Hematopoietic multipotent progenitor cell treated with erythropoietin and hydrocortisone succinate and interleukin-3 and kit ligand, for 17 days (in vitro differentiated cells): ENCODE data around the gene KRTAP9-4.
"Not testable (repeated sequence)": the region's sequence is repeated elsewhere in the genome, so short reads cannot be mapped to it uniquely, and the experiment has no call there.

ENCODE experiments used
- DNase-seq: peaks from one replicate; pipeline ENCODE4 v3.0.0-alpha.2; 2015; ENCODE audit warnings: low spot score

Gene KRTAP9-4

GRCh38 chr17:41265078-41265477 lies 15.6 kb downstream of the KRTAP9-4 start, which contains the start of gene KRTAP9-6:
Gene KRTAP9-6, plus strand, starts transcription at chr17:41265378. Its CDS starts 0 bp downstream, at chr17:41265378.
- no peak for DNase-seq

GRCh38 chr17:41267711-41268110 lies 18.2 kb downstream of the KRTAP9-4 start:
- no peak for DNase-seq

- DNase-seq: not testable (repeated sequence)
Observed at GRCh38 chr17:41271323-41271722, 21.8 kb downstream of the KRTAP9-4 start.

- no peak for DNase-seq
Observed at GRCh38 chr17:41271858-41272257, 22.4 kb downstream of the KRTAP9-4 start.

- not testable (repeated sequence) for DNase-seq
Observed at GRCh38 chr17:41275648-41276190, 26.2 kb downstream of the KRTAP9-4 start, which contains the start of gene KRTAP9-7. Gene KRTAP9-7, plus strand, starts transcription at chr17:41275698. Its CDS starts 0 bp downstream, at chr17:41275698.

GRCh38 chr17:41278176-41278955 lies 28.9 kb downstream of the KRTAP9-4 start:
- no peak for DNase-seq

- DNase-seq: no peak
Observed at GRCh38 chr17:41284043-41284442, 34.6 kb downstream of the KRTAP9-4 start.

- DNase-seq: no peak
Observed at GRCh38 chr17:41284546-41284945, 35.1 kb downstream of the KRTAP9-4 start.

- no peak for DNase-seq
Observed at GRCh38 chr17:41287050-41287449, 37.6 kb downstream of the KRTAP9-4 start.

- DNase-seq: no peak
Observed at GRCh38 chr17:41294016-41294415, 44.5 kb downstream of the KRTAP9-4 start.

GRCh38 chr17:41296846-41297245 lies 47.4 kb downstream of the KRTAP9-4 start:
- DNase-seq: no peak

GRCh38 chr17:41298458-41299135 lies 49.1 kb downstream of the KRTAP9-4 start:
- DNase-seq: no peak
